SH-SY5Y (cell line): ENCODE data around the gene AGRN.

Experiments
- GATA2 ChIP-seq: IDR thresholded peaks from 2 replicates; pipeline ENCODE4 v1.6.1; 2011; ENCODE audit warnings: mild to moderate bottlenecking, low read depth, low read length
- GATA3 ChIP-seq: IDR thresholded peaks from 2 replicates; pipeline ENCODE4 v1.6.1; 2011; ENCODE audit warnings: low read depth, mild to moderate bottlenecking, low read length, moderate library complexity

Gene AGRN

GRCh38 chr1:978835-979743 is 40.8 kb upstream of the AGRN start:
- TF ChIP-seq GATA3 (no peak), GATA2 (no peak)

DNA sequence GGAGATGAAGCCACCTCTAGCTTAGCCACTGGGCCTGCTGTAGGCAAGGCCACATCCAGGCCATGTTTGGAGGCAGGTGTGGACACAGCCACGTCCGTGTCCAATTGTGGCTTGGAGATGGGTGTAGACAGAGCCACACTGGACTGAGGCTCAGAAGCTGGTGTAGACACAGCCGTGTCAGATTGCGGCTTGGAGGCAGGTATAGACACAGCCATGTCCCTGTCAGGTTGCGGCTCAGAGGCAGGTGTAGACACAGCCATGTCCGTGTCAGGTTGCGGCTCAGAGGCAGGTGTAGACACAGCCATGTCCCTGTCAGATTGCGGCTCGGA is 40.2 kb upstream of the AGRN start:
- TF ChIP-seq GATA2 = no peak
- TF ChIP-seq GATA3 = no peak

GRCh38 chr1:980137-980571 is 39.8 kb upstream of the AGRN start:
- TF ChIP-seq GATA2 (no peak), GATA3 (no peak)

DNA sequence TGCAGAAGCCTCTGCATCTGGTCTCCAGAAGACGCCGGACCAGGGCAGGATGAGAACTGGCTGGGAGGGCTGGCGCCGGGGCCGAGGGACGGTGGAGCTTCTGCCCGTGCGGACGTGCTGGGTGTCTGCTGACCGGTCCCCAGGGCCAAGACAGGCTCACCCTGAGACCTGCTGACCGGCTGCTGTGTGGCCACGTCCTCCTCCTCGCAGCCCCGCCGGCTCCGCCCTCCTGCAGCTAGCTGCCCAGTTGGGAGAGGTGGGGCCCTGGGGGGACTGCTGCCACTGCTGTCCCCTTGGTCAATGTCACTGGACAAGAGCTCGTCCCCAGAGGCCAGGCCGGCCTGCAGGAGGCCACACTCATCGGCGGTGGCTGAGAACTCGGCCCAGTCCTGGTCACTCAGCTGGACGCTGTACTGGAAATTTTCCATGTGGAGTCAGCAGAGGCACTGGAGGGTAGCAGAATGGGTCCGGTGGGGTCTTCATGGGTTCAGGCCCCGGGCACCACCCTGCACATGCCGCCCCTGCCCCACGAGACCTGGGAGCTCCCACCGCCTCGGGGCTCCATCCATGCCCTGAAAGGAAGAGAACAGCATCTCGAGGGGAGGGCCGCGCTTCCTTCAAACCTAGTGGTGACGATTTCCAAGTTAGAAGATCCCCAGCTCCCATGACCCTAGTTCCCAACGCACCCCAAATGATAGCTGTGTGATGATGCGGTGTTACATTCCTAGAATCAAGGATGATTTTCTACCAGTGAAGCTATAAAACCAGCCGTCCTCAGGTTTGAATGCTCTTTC is 39.1 kb upstream of the AGRN start:
- TF ChIP-seq GATA2 (no peak), GATA3 (no peak)

GRCh38 chr1:981491-981954 is 38.4 kb upstream of the AGRN start:
- no peak for TF ChIP-seq GATA2
- TF ChIP-seq GATA3 = no peak

GRCh38 chr1:981955-982558 is 37.9 kb upstream of the AGRN start, which contains the start of gene PERM1:
TSS of gene PERM1 (minus strand) at chr1:982093. CDS start at chr1:981029, 1,064 bp downstream.
- TF ChIP-seq GATA2 (no peak), GATA3 (no peak)

DNA sequence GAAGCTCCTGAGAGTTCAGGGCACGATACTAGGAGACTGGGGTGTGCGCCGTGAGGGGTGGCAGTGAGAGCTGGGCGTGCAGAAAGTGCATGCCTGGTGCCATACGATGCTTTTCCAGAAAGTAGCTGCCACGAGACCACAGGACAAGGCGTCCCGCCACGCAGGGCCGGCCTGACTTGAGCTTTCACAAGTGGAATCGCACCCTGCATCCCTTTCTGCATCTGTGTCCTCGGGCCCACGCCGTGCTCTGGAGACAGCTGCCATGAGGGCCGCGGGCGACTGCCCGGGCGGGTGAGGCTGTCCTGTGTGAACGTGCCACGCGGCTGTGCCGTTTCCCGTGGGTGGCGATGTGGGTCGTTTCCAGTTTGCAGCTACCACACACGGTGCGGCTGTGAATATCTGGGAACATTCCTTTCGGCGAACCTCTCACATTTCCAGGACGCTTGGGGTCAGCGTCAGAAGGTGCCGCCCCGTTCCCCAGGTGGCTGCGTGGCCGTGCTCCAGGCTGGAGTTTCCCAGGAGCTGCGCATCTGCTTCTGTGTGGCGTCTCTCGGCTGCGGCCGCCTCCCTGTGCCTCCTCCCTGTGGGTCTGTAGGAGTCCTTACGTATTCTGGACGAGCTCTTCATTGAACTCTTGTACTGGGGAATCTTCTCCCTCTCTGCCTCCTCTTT is 37.0 kb upstream of the AGRN start:
- TF ChIP-seq GATA3 (no peak), GATA2 (no peak)

- TF ChIP-seq GATA3 (no peak), GATA2 (no peak)
These were observed 36.0 kb upstream of the AGRN start for GRCh38 chr1:983798-984475.

GRCh38 chr1:984476-984814 is 35.5 kb upstream of the AGRN start:
- TF ChIP-seq GATA3 (no peak), GATA2 (no peak)

GRCh38 chr1:985126-985525 is 34.8 kb upstream of the AGRN start:
- TF ChIP-seq GATA3 = no peak
- TF ChIP-seq GATA2 = no peak

DNA sequence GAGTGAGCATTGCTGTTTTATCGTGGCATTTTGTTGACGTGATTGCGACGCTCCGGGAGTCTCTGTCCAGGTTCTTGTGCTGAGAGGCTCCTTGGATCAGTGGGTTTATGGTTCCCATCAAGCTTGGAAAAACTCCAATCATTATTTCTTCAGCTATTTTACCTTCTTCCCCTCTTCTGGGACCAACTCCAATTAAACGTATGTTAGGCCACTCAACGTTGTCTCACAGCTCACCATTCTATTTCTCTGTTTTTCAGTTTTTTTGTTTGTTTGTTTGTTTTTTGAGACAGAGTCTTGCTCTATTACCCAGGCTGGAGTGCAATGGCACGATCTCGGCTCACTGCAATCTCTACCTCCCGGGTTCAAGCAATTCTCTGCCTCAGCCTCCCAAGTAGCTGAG is 28.0 kb upstream of the AGRN start:
- TF ChIP-seq GATA3 (no peak), GATA2 (no peak)

- TF ChIP-seq GATA3 = no peak
- no peak for TF ChIP-seq GATA2
These were observed 27.6 kb upstream of the AGRN start for GRCh38 chr1:992362-992761.

GRCh38 chr1:993379-993995 is 26.4 kb upstream of the AGRN start:
- no peak for TF ChIP-seq GATA3
- TF ChIP-seq GATA2 = no peak
